K562 (cell line): Measurements from ENCODE around the gene STK24. TPM values are rescaled to one million over a fixed set of nuclear protein-coding genes. Genes with fewer than 3 reads are reported as not detected.
A peak's percentile ranks its signal among the peaks of the same experiment; 100 is the strongest.

Experiments
- ATAC-seq: fragments of 200-7000 bp; cut with Tn5 transposase; 3 replicates; pipeline ENCODE4 v1.9.1; 2020; ENCODE audit warnings: moderate library complexity
- BruUV-seq: library from RNA; stranded (reverse); fragments of 400-500 nt; replicated peaks from 2 replicates; lab custom pipeline; 2021; lab: Mats Ljungman, UMichigan
- CTCF ChIA-PET: fragments of 300-600 bp; formaldehyde crosslinking; extraction: SDS; loops from one replicate; lab custom pipeline; 2021; ENCODE audit warnings: low intra/inter-chr PET ratio; lab: Yijun Ruan, JAX
- POLR2A ChIA-PET: fragments of 300-600, 350-650 bp; sonication (Branson Sonifier 250); formaldehyde crosslinking; extraction: SDS; loops from one replicate; lab custom pipeline; 2021; ENCODE audit warnings: antibody characterized with exemption, inconsistent platforms; lab: Yijun Ruan, JAX
- DNase-seq, 4 experiments: peaks; one replicate each; pipeline versions ENCODE4 v3.0.0 to v3.0.0-alpha.2; 2011 to 2018; ENCODE audit warnings: low spot score in 3 of 4, mixed read lengths in 3 of 4; ENCODE audit errors: extremely low read depth in 1 of 4
- FAIRE-seq: peaks from 2 replicates; lab custom pipeline; 2011; peaks lifted over from hg19 to GRCh38; lab: Jason Lieb, UNC
- H2AFZ ChIP-seq: 2 replicates; pipeline ENCODE4 v1.6.0; 2011; ENCODE audit warnings: low read depth, low read length, control low read depth, inconsistent platforms
- H3K27ac ChIP-seq: fragments of 200-600 bp; 3 replicates; pipeline ENCODE4 v1.8.0; 2011; ENCODE audit warnings: low read depth, mild to moderate bottlenecking, control low read depth, inconsistent platforms, low read length, moderate library complexity, mixed read lengths; ENCODE audit errors: extremely low read depth
- H3K27me3 ChIP-seq, 2 experiments: fragments of 300-600 bp in 1 of 2; 2 replicates in 1 of 2; 3 replicates in 1 of 2; pipeline versions ENCODE4 v1.6.0 to v1.8.0; 2011; ENCODE audit warnings: inconsistent platforms in 2 of 2, low read length in 2 of 2, mild to moderate bottlenecking in 1 of 2, mixed read lengths in 1 of 2, moderate library complexity in 1 of 2; ENCODE audit not compliant: control insufficient read depth in 2 of 2, insufficient read depth in 2 of 2
- H3K36me3 ChIP-seq: fragments of 300-600 bp; 3 replicates; pipeline ENCODE4 v1.8.0; 2011; ENCODE audit warnings: mild to moderate bottlenecking, low read length, inconsistent platforms; ENCODE audit not compliant: control insufficient read depth, insufficient read depth
- H3K4me1 ChIP-seq, 2 experiments: fragments of 200-600 bp in 1 of 2; replicated peaks in 1 of 2; 2 replicates in 1 of 2; 3 replicates in 1 of 2; pipeline versions ENCODE4 v1.5.1 to v1.8.0; 2011; ENCODE audit warnings: inconsistent platforms in 2 of 2, low read length in 2 of 2, mild to moderate bottlenecking in 1 of 2, mixed read lengths in 1 of 2, moderate library complexity in 1 of 2; ENCODE audit not compliant: control insufficient read depth in 2 of 2, insufficient read depth in 2 of 2
- H3K4me2 ChIP-seq: 2 replicates; pipeline ENCODE4 v1.6.1; 2011; ENCODE audit warnings: low read length, control low read depth, inconsistent platforms, mixed read lengths; ENCODE audit not compliant: insufficient read depth
- H3K4me3 ChIP-seq: fragments of 200-600 bp; sonication (generic), shearing (Covaris generic); 2 replicates; pipeline ENCODE4 v1.5.1; 2016; ENCODE audit warnings: control low read depth, inconsistent platforms
- H3K79me2 ChIP-seq: fragments of 200-600 bp; 3 replicates; pipeline ENCODE4 v1.8.0; 2011; ENCODE audit warnings: low read length, inconsistent platforms; ENCODE audit not compliant: control insufficient read depth, insufficient read depth
- H3K9ac ChIP-seq, 2 experiments: 2 replicates each; pipeline versions ENCODE4 v1.6.0 to v1.6.1; 2011; ENCODE audit warnings: low read depth in 2 of 2, low read length in 2 of 2, control low read depth in 1 of 2, inconsistent platforms in 1 of 2, mild to moderate bottlenecking in 1 of 2, mixed read lengths in 1 of 2; ENCODE audit not compliant: insufficient read depth in 1 of 2
- H3K9me1 ChIP-seq: one replicate; pipeline ENCODE4 v1.6.0; 2011; ENCODE audit warnings: inconsistent platforms, mild to moderate bottlenecking, low read length, moderate library complexity; ENCODE audit not compliant: control insufficient read depth, insufficient read depth
- H3K9me3 ChIP-seq: replicated peaks from 2 replicates; pipeline ENCODE4 v1.5.1; 2011; ENCODE audit warnings: low read depth, low read length, inconsistent platforms; ENCODE audit not compliant: control insufficient read depth, insufficient read depth
- H4K20me1 ChIP-seq: replicated peaks from 2 replicates; pipeline ENCODE4 v1.6.1; 2011; ENCODE audit warnings: low read length, inconsistent platforms, mixed read lengths; ENCODE audit not compliant: control insufficient read depth, insufficient read depth
- GTF2A2 ChIP-seq: IDR thresholded peaks from 2 replicates; pipeline ENCODE4 v1.6.1; 2016; ENCODE audit warnings: mild to moderate bottlenecking, missing genetic modification characterization, missing compliant biosample characterization
- HDAC6 ChIP-seq: IDR thresholded peaks from 2 replicates; pipeline ENCODE4 v1.6.1; 2012; ENCODE audit warnings: low read depth, mild to moderate bottlenecking, control low read depth, inconsistent platforms, low read length, moderate library complexity
- MED1 ChIP-seq: sonication (generic); formaldehyde crosslinking; IDR thresholded peaks from 2 replicates; pipeline ENCODE4 v1.8.1; 2023; ENCODE audit warnings: missing genetic modification reagents, borderline replicate concordance
- TBP ChIP-seq: optimal IDR thresholded peaks from 2 replicates; pipeline ENCODE3; 2011; ENCODE audit warnings: low read depth, low read length, improper control_type of control experiment
- THRAP3 ChIP-seq: fragments of 450-650 bp; IDR thresholded peaks from 2 replicates; pipeline ENCODE4 v1.6.1; 2016; ENCODE audit warnings: mild to moderate bottlenecking, inconsistent platforms, borderline replicate concordance
- ZNF316 ChIP-seq: fragments of 450-650 bp; IDR thresholded peaks from 2 replicates; pipeline ENCODE4 v1.6.1; 2016
- WGBS: fragments of 100-300 bp; shearing (Covaris generic); methylation state at CpG from one replicate; pipeline ENCODE4 v1.1.6; 2016; ENCODE audit warnings: low coverage, mixed read lengths; ENCODE audit not compliant: insufficient coverage; ENCODE audit errors: missing lambda C conversion rate; 5-methylcytosine and 5-hydroxymethylcytosine counted together
- in situ Hi-C: fragments of 300-500 bp; cut with MboI; formaldehyde crosslinking; loops from 4 replicates; pipeline ENCODE4 v1.15.0; 2018; ENCODE audit warnings: inconsistent platforms, mixed read lengths
- intact Hi-C: fragments of 100-400 bp; cut with micrococcal nuclease; formaldehyde crosslinking; loops from 2 replicates; pipeline ENCODE4 v1.14.2; 2022
- polyA plus RNA-seq, 8 experiments: library from polyadenylated mRNA; depleted of rRNA in 4 of 8; stranded (reverse) in 5 of 8; unstranded in 3 of 8; fragments of >200 nt; fragmentation: Nextera tagmentation in 2 of 8; fragmentation: Illumina TruSeq in 1 of 8; extraction: Ambion mirVana in 2 of 8; extraction: Trizol in 1 of 8; gene quantifications; 2 replicates each; pipeline versions ENCODE4 v1.2.1 to v1.2.3, GENCODE V29; 2011 to 2014; ENCODE audit warnings: inconsistent platforms in 1 of 8, missing spikeins in 1 of 8
- total RNA-seq, 7 experiments: library from RNA; depleted of rRNA in 6 of 7; stranded (reverse); fragments of >200 nt in 6 of 7; fragmentation: Illumina TruSeq in 2 of 7; extraction: Trizol in 2 of 7; gene quantifications; 2 replicates each; pipeline versions ENCODE4 v1.2.1 to v1.2.3, GENCODE V29; 2011 to 2021; ENCODE audit warnings: low replicate concordance in 1 of 7
- TF ChIP-seq, protein P1 (sequence below): fragments of 250-450 bp; sonication (Bioruptor Pico); IDR thresholded peaks from 2 replicates; pipeline ENCODE4 v1.4.0; 2020

STK24 gene
- total and polyA plus RNA-seq, 9 of the 15 experiments (the other 6 are each of a cell fraction or from before 2014, with no cell fraction given) = 3.8 to 78.4 (median 28.2) TPM

DNA sequence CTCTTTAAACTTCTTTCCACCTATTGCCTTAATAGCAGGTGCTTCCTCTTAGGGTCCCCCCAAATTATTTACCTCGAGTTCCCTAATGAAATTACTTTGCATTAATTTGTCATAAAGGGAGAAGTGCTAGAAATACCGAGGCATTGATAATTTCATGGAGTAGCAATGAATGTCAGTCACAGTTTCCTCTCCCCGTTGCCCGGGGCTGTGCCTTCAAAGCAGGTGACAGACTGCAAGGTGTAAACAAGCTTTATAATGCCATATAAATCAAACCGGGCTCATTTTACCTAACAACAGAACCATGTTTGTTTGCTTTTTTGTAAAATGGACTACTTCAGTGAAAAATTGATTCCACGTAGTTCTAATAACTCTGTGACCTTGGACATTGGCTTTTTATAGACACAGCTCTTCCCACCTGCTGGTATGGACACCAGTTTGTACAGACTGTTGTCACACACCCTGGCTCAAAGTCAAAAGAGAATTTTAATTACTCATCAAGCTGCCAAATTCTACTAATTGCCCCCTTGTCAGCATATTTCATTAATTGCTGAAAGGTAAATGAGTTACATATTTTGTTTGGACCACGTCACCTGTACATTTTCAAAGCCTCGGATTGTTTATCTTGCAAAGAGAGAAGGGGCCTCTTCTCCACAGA, 171.1 kb downstream of the STK24 start:
- Histone ChIP-seq H3K36me3 (no peaks in the 10 kb centered on the region), H3K9ac (no peak overlapping the region), H3K27ac (no peak overlapping the region), H3K9me3 (no peaks in the 10 kb centered on the region), H3K4me3 (no peak overlapping the region), H3K9me1 (no peaks in the 10 kb centered on the region), H4K20me1 (no peaks in the 10 kb centered on the region), H3K79me2 (no peaks in the 10 kb centered on the region), H3K27me3 (peaks cover 21 to 48% of the 10 kb centered on the region in 2 experiments), H3K4me1 (no peaks in the 10 kb centered on the region), H2AFZ (no peak overlapping the region), H3K4me2 (no peak overlapping the region)
- ChIA-PET CTCF (no interaction called here), POLR2A (interaction anchor here (0.8 kb wide), 1 partner anchor 363 kb away, joined by 3 read pairs; no protein-coding TSS in a partner anchor)
- 1% methylated on average over 8 of the region's 8 CpGs for WGBS
- intact Hi-C loops (no loop called here), in situ Hi-C loops (no loop called here)
- no peak for DNase-seq
- BruUV-seq = no TSS peak
- no peak for FAIRE-seq
- ATAC-seq = no peak
- TF ChIP-seq, protein P1, sequence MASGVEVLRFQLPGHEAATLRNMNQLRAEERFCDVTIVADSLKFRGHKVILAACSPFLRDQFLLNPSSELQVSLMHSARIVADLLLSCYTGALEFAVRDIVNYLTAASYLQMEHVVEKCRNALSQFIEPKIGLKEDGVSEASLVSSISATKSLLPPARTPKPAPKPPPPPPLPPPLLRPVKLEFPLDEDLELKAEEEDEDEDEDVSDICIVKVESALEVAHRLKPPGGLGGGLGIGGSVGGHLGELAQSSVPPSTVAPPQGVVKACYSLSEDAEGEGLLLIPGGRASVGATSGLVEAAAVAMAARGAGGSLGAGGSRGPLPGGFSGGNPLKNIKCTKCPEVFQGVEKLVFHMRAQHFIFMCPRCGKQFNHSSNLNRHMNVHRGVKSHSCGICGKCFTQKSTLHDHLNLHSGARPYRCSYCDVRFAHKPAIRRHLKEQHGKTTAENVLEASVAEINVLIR (CRISPR knock-in tag) = no peak
- peak; percentile 2; the same call in 1 of the 2 replicates for TF ChIP-seq ZNF316
- TF ChIP-seq GTF2A2 (tag) = no peak
- no peak for TF ChIP-seq MED1 (CRISPR knock-in tag)
- TF ChIP-seq THRAP3 = no peak
- no peak for TF ChIP-seq TBP
- TF ChIP-seq HDAC6 = no peak
